ENCODE data around the gene DLGAP1. TPM values are rescaled to one million over a fixed set of nuclear protein-coding genes. Genes with fewer than 3 reads are reported as not detected.

Gene DLGAP1
- total and polyA plus RNA-seq, 2 experiments from 2014 or later = 17.0 to 48.5 TPM

DNA sequence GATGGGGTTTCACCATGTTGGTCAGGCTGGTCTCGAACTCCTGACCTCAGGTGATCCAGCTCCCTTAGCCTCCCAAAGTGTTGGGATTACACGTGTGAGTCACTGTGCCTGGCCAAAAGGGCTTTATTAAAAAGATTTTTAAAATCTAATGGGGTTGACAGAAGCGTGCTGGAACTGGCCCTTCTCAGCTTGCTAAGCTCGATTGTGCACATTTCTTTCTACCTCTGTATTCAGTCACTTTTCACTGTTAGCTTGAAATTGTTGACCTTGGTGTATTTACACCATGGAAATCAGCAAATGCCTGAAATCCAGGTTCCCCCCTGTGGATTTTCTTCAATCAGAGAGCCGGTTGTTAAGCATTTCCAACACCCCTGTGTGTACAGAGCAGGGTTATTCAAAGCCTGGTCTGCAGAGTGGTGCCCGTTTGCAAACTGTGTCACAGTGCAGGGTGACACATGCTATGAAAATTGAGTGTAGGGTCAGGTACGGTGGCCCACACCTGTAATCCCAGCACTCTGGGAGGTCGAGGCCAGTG lies 864.9 kb downstream of the DLGAP1 start:
- Mint-ChIP-seq H3K4me3 (no peak overlapping the region), H3K9me3 (peaks cover 6% of the 10 kb centered on the region; the same call in 1 of the 3 replicates), H3K36me3 (ENCODE audit: low read depth) (peaks cover 6% of the 10 kb centered on the region; the same call in 2 of the 3 replicates), H3K4me1 (peaks cover 47% of the 10 kb centered on the region), H3K27me3 (ENCODE audit: insufficient read depth, low read depth, poor library complexity) (peaks cover 32% of the 10 kb centered on the region), H3K27ac (no peak overlapping the region)
- Histone ChIP-seq H3F3A (replicated peaks; ENCODE audit: low read depth) (peaks cover 10% of the 10 kb centered on the region), H3K9me2 (ENCODE audit: insufficient read depth) (no peaks in the 10 kb centered on the region), H2AFZ (no peak overlapping the region), H3K27ac (ENCODE audit: low read depth) (no peak overlapping the region), H3K4me1 (ENCODE audit: insufficient read depth) (peaks cover 47% of the 10 kb centered on the region), H3K4me2 (no peak overlapping the region), H3K27me3 (ENCODE audit: insufficient read depth) (peaks cover 25% of the 10 kb centered on the region), H4K20me1 (replicated peaks; ENCODE audit: insufficient read depth) (no peaks in the 10 kb centered on the region), H3K4me3 (no peak overlapping the region), H3K79me2 (replicated peaks; ENCODE audit: insufficient read depth) (no peaks in the 10 kb centered on the region; the same call in 1 of the 2 replicates), H3K36me3 (ENCODE audit: insufficient read depth) (no peaks in the 10 kb centered on the region)
- ATAC-seq = no peak
- TF ChIP-seq, protein P1, sequence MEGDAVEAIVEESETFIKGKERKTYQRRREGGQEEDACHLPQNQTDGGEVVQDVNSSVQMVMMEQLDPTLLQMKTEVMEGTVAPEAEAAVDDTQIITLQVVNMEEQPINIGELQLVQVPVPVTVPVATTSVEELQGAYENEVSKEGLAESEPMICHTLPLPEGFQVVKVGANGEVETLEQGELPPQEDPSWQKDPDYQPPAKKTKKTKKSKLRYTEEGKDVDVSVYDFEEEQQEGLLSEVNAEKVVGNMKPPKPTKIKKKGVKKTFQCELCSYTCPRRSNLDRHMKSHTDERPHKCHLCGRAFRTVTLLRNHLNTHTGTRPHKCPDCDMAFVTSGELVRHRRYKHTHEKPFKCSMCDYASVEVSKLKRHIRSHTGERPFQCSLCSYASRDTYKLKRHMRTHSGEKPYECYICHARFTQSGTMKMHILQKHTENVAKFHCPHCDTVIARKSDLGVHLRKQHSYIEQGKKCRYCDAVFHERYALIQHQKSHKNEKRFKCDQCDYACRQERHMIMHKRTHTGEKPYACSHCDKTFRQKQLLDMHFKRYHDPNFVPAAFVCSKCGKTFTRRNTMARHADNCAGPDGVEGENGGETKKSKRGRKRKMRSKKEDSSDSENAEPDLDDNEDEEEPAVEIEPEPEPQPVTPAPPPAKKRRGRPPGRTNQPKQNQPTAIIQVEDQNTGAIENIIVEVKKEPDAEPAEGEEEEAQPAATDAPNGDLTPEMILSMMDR (conservative IDR thresholded peaks at IDR 0.05; ENCODE audit: low read depth in 2 of 2) = no peak
- TF ChIP-seq POLR2AphosphoS5 (IDR thresholded peaks at IDR 0.05; ENCODE audit: low read depth) (no peak), CREB1 (CRISPR knock-in tag; IDR thresholded peaks at IDR 0.05; ENCODE audit: low read depth) (no peak), JUNB (IDR thresholded peaks at IDR 0.05; ENCODE audit: unreplicated experiment) (no peak), NANOG (IDR thresholded peaks at IDR 0.05; ENCODE audit: borderline replicate concordance) (no peak)
- TF ChIP-seq, protein P2, sequence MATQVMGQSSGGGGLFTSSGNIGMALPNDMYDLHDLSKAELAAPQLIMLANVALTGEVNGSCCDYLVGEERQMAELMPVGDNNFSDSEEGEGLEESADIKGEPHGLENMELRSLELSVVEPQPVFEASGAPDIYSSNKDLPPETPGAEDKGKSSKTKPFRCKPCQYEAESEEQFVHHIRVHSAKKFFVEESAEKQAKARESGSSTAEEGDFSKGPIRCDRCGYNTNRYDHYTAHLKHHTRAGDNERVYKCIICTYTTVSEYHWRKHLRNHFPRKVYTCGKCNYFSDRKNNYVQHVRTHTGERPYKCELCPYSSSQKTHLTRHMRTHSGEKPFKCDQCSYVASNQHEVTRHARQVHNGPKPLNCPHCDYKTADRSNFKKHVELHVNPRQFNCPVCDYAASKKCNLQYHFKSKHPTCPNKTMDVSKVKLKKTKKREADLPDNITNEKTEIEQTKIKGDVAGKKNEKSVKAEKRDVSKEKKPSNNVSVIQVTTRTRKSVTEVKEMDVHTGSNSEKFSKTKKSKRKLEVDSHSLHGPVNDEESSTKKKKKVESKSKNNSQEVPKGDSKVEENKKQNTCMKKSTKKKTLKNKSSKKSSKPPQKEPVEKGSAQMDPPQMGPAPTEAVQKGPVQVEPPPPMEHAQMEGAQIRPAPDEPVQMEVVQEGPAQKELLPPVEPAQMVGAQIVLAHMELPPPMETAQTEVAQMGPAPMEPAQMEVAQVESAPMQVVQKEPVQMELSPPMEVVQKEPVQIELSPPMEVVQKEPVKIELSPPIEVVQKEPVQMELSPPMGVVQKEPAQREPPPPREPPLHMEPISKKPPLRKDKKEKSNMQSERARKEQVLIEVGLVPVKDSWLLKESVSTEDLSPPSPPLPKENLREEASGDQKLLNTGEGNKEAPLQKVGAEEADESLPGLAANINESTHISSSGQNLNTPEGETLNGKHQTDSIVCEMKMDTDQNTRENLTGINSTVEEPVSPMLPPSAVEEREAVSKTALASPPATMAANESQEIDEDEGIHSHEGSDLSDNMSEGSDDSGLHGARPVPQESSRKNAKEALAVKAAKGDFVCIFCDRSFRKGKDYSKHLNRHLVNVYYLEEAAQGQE (IDR thresholded peaks at IDR 0.05; ENCODE audit: unreplicated experiment) = no peak
- TF ChIP-seq, protein P3, sequence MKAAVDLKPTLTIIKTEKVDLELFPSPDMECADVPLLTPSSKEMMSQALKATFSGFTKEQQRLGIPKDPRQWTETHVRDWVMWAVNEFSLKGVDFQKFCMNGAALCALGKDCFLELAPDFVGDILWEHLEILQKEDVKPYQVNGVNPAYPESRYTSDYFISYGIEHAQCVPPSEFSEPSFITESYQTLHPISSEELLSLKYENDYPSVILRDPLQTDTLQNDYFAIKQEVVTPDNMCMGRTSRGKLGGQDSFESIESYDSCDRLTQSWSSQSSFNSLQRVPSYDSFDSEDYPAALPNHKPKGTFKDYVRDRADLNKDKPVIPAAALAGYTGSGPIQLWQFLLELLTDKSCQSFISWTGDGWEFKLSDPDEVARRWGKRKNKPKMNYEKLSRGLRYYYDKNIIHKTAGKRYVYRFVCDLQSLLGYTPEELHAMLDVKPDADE (IDR thresholded peaks at IDR 0.05) = no peak
- no peak for DNase-seq (ENCODE audit: low spot score)

Measured in GM23338 (cell line).